PC-3 (cell line): ENCODE data around the gene ST6GAL1. TPM values are rescaled to one million over a fixed set of nuclear protein-coding genes. Genes with fewer than 3 reads are reported as not detected.
"Not testable (repeated sequence)": the region's sequence is repeated elsewhere in the genome, so short reads cannot be mapped to it uniquely, and the experiment has no call there.

Experiments used
- ATAC-seq: fragments of 200-7000 bp; cut with Tn5 transposase; 2 replicates; pipeline ENCODE4 v1.9.1; 2020; ENCODE audit warnings: mild to moderate bottlenecking, moderate library complexity
- BruUV-seq: library from RNA; stranded (reverse); fragments of 400-500 nt; replicated peaks from 2 replicates; lab custom pipeline; 2021; lab: Mats Ljungman, UMichigan
- CTCF ChIA-PET: fragments of 300-600 bp; sonication (Branson Sonifier 250); formaldehyde crosslinking; loops from one replicate; lab custom pipeline; 2022; ENCODE audit warnings: antibody characterized with exemption; lab: Charles Lee
- POLR2A ChIA-PET: fragments of 300-600 bp; sonication (Branson Sonifier 250); formaldehyde crosslinking; loops from one replicate; lab custom pipeline; 2022; ENCODE audit warnings: antibody characterized with exemption; ENCODE audit not compliant: unreplicated experiment; lab: Charles Lee
- DNase-seq: peaks from one replicate; pipeline ENCODE4 v3.0.0-alpha.2; 2015
- H2AFZ ChIP-seq: fragments of 300-600 bp; sonication (generic); 2 replicates; pipeline ENCODE4 v1.6.0; 2016; ENCODE audit warnings: antibody characterized with exemption, low read length
- H3F3A ChIP-seq: fragments of 300-600 bp; sonication (generic); one replicate; pipeline ENCODE4 v1.6.0; 2017; ENCODE audit warnings: antibody characterized with exemption, low read length, control low read depth, mild to moderate bottlenecking; ENCODE audit not compliant: unreplicated experiment
- H3K27ac ChIP-seq: fragments of 300-600 bp; sonication (generic); 2 replicates; pipeline ENCODE4 v1.5.1; 2016; ENCODE audit warnings: mild to moderate bottlenecking, low read length
- H3K27me3 ChIP-seq: fragments of 300-600 bp; sonication (generic); 2 replicates; pipeline ENCODE4 v1.6.1; 2016; ENCODE audit warnings: low read length, mixed read lengths
- H3K36me3 ChIP-seq: fragments of 300-600 bp; sonication (generic); 2 replicates; pipeline ENCODE4 v1.6.1; 2016; ENCODE audit warnings: low read depth, mixed run types, low read length, mixed read lengths
- H3K4me1 ChIP-seq: fragments of 300-600 bp; sonication (generic); 2 replicates; pipeline ENCODE4 v1.5.1; 2016; ENCODE audit warnings: low read length; ENCODE audit not compliant: insufficient read depth
- H3K4me2 ChIP-seq: fragments of 300-600 bp; sonication (generic); 2 replicates; pipeline ENCODE4 v1.6.0; 2016; ENCODE audit warnings: low read length
- H3K4me3 ChIP-seq: fragments of 300-600 bp; sonication (generic); 2 replicates; pipeline ENCODE4 v1.5.1; 2016; ENCODE audit warnings: mild to moderate bottlenecking, low read length, mixed read lengths
- H3K79me2 ChIP-seq: fragments of 300-600 bp; sonication (generic); 2 replicates; pipeline ENCODE4 v1.6.1; 2017; ENCODE audit warnings: low read length, mixed read lengths
- H3K9ac ChIP-seq: fragments of 300-600 bp; sonication (generic); 2 replicates; pipeline ENCODE4 v1.6.0; 2016; ENCODE audit warnings: mild to moderate bottlenecking, low read length
- H3K9me2 ChIP-seq: fragments of 300-600 bp; sonication (generic); replicated peaks from 2 replicates; pipeline ENCODE4 v1.6.1; 2016; ENCODE audit warnings: mixed run types, low read length, mixed read lengths
- H3K9me3 ChIP-seq: fragments of 300-600 bp; sonication (generic); 2 replicates; pipeline ENCODE4 v1.6.1; 2016; ENCODE audit warnings: low read length, mixed read lengths
- H4K20me1 ChIP-seq: fragments of 300-600 bp; sonication (generic); 2 replicates; pipeline ENCODE4 v1.6.1; 2016; ENCODE audit warnings: low read length, mixed read lengths
- EZH2 ChIP-seq: fragments of 300-600 bp; sonication (generic); IDR thresholded peaks from one replicate; pipeline ENCODE4 v1.6.1; 2017; ENCODE audit warnings: antibody characterized with exemption, mild to moderate bottlenecking, low read length; ENCODE audit not compliant: unreplicated experiment
- EZH2phosphoT487 ChIP-seq: fragments of 300-600 bp; sonication (generic); IDR thresholded peaks from 2 replicates; pipeline ENCODE4 v1.6.1; 2018; ENCODE audit warnings: mild to moderate bottlenecking, antibody characterized with exemption, low read length, borderline replicate concordance
- intact Hi-C: fragments of 100-400 bp; cut with micrococcal nuclease; formaldehyde crosslinking; loops from 2 replicates; pipeline ENCODE4 v1.9.0; 2023
- total RNA-seq: library from RNA; depleted of rRNA; stranded (reverse); fragments of >200 nt; gene quantifications from 2 replicates; pipeline ENCODE4 v1.2.3, GENCODE V29; 2014
- TF ChIP-seq, protein P1 (sequence below): fragments of 300-600 bp; sonication (generic); conservative IDR thresholded peaks from 2 replicates; pipeline ENCODE4 v1.5.1; 2017; ENCODE audit warnings: antibody characterized with exemption, low read depth, mild to moderate bottlenecking, low read length

ST6GAL1 gene
- total RNA-seq, 1 experiment from 2014 or later = 9.4 TPM

DNA sequence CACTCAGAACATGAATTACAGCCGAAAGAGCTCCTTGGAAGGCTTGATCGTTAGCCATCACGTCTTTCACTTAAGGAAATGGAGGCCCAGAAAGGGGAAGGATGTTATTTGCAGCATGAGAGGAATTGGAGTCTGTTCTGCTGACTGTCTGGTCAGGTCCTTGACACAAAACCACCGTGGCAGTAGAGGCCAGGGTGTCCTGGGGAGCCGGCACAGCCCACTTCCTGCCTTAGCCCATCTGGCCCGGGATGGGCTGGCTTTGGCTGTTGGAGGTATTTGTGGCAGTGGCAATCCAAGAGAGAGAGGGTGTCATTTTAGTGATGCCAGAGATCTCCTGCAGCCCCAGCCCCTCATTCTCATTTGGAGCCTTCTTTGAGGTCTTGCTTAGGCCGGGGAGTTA lies 37.4 kb downstream of the ST6GAL1 start:
- intact Hi-C loops = no loop called here
- Histone ChIP-seq H3K9me2 (no peaks in the 10 kb centered on the region), H3K27ac (no peak overlapping the region), H4K20me1 (no peaks in the 10 kb centered on the region), H3K79me2 (no peaks in the 10 kb centered on the region), H3K36me3 (no peaks in the 10 kb centered on the region), H3K27me3 (no peaks in the 10 kb centered on the region), H3K4me1 (peaks cover 8% of the 10 kb centered on the region), H3K4me2 (no peak overlapping the region), H3K9me3 (no peaks in the 10 kb centered on the region), H3K4me3 (no peak overlapping the region), H2AFZ (no peak overlapping the region), H3F3A (no peaks in the 10 kb centered on the region), H3K9ac (no peak overlapping the region)
- DNase-seq (no peak), ATAC-seq (no peak)
- no TSS peak for BruUV-seq
- ChIA-PET POLR2A (no interaction called here), CTCF (no interaction called here)
- TF ChIP-seq, protein P1, sequence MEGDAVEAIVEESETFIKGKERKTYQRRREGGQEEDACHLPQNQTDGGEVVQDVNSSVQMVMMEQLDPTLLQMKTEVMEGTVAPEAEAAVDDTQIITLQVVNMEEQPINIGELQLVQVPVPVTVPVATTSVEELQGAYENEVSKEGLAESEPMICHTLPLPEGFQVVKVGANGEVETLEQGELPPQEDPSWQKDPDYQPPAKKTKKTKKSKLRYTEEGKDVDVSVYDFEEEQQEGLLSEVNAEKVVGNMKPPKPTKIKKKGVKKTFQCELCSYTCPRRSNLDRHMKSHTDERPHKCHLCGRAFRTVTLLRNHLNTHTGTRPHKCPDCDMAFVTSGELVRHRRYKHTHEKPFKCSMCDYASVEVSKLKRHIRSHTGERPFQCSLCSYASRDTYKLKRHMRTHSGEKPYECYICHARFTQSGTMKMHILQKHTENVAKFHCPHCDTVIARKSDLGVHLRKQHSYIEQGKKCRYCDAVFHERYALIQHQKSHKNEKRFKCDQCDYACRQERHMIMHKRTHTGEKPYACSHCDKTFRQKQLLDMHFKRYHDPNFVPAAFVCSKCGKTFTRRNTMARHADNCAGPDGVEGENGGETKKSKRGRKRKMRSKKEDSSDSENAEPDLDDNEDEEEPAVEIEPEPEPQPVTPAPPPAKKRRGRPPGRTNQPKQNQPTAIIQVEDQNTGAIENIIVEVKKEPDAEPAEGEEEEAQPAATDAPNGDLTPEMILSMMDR = no peak
- no peak for TF ChIP-seq EZH2
- no peak for TF ChIP-seq EZH2phosphoT487

DNA sequence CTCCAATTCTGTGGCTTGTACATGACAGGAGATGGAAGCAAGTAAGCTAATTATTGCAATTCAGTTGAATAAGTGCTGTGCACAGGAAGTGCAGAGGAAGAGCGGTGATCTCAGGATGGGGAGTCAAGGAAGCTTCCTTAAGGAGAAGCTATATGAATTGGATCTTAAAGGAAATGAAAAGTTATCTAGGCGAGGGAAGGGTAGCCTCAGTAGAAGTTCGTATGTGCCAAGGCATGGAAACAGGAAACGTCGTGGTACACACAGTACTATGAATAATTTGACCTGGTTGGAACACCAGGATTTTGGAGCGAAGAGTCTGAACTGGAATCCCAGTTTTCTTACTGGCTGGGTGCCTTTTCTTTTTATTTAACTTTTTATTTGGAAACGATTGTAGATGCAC lies 39.3 kb downstream of the ST6GAL1 start:
- BruUV-seq = no TSS peak
- ChIA-PET CTCF (no interaction called here), POLR2A (no interaction called here)
- Histone ChIP-seq H3K27me3 (no peaks in the 10 kb centered on the region), H4K20me1 (no peaks in the 10 kb centered on the region), H3K9me2 (no peaks in the 10 kb centered on the region), H3F3A (no peaks in the 10 kb centered on the region), H3K36me3 (no peaks in the 10 kb centered on the region), H3K4me2 (no peak overlapping the region), H2AFZ (no peak overlapping the region), H3K27ac (no peak overlapping the region), H3K4me1 (peaks cover 8% of the 10 kb centered on the region), H3K9ac (no peak overlapping the region), H3K4me3 (no peak overlapping the region), H3K79me2 (no peaks in the 10 kb centered on the region), H3K9me3 (no peaks in the 10 kb centered on the region)
- ATAC-seq (no peak), DNase-seq (no peak)
- TF ChIP-seq EZH2phosphoT487 (no peak), EZH2 (no peak)
- TF ChIP-seq, protein P1 = no peak
- intact Hi-C loops = no loop called here

DNA sequence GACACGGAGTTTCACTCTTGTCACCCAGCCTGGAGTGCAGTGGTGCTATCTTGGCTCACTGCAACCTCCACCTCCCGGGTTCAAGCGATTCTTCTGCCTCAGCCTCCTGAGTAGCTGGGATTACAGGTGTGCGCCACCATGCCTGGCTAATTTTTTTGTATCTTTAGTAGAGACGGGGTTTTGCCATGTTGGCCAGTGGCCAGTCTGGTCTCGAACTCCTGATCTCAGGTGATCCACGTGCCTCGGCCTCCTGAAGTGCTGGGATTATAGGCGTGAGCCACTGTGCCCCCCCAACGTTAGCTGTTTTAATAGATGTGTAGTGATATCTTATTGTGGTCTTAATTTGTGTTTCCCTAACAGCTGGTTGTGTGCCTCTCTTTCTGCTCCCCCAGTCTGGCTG lies 40.8 kb downstream of the ST6GAL1 start:
- DNase-seq, H3K9me3 ChIP-seq, H3F3A ChIP-seq, H3K4me1 ChIP-seq, H3K36me3 ChIP-seq, H4K20me1 ChIP-seq, H3K4me3 ChIP-seq, H3K27me3 ChIP-seq, intact Hi-C loops, H3K79me2 ChIP-seq, BruUV-seq, CTCF ChIA-PET, H2AFZ ChIP-seq, H3K4me2 ChIP-seq, ATAC-seq, H3K9ac ChIP-seq, H3K27ac ChIP-seq, POLR2A ChIA-PET, H3K9me2 ChIP-seq: not testable (repeated sequence)
